Lung microvascular endothelial cell (primary cell): ENCODE results near the gene TRIM7. TPM values are rescaled to one million over a fixed set of nuclear protein-coding genes. Genes with fewer than 3 reads are reported as not detected.

Experiments used
- DNase-seq, 2 donors: peaks; one replicate each; pipeline versions ENCODE4 v3.0.0 to v3.0.0-alpha.2; 2010; ENCODE audit warnings: low read depth in 2 of 2
- total RNA-seq: library from RNA; depleted of rRNA; stranded (reverse); fragments of >200 nt; gene quantifications from 2 replicates; pipeline ENCODE4 v1.2.1, GENCODE V29; 2014

TRIM7 gene
- total RNA-seq = 0.99 and 4.6 TPM in 2 replicates

DNA sequence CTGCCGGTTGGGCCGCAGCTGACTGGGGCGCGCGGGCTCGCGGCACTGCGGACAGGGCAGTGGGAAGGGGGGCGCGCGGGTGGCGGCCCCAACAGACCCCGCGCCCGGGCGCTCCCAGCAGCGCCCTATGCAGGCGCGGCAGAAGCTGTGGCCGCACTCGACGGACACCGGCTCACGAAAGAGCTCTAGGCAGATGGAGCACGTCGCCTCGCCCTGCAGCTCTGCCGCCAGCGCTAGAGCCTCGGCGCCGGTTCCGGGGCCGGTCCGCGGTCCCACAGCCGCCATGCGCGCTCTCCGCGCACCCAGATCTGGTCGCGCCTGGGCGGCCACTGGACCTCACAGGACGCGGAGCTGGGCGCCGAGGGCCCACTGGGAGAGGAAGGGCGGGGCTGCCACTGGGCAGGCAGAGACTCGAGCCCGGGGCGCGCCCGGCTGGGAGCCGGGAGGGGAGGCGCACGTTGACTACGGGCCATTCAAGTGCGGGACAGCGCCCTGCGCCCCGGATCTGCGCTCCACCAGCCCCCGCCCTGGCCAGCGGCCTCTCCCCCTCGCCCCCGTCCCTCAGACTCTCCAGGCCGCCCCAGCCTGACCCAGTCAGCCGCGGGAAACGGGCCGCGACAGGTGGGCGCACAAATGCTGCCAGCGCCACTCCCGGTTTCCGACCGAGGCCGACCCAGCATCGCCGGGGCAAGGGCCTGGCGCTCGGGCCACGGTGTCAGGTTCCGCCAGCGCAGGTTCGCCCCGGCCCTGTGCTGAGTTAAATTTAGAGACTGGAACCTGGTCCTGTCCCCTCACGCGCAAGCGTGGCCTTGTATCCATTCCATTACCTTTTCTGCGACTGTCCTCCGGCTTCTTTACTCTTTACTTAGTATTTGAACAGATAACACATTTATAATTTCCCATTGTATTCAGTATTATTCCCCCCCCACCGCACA is at the start of gene TRIM7:
Gene TRIM7 (minus strand): TSS at position 371 of the 935 bp plus-strand sequence. CDS start 86 bp downstream, at position 285.
- peak in 1 of 2 donors; percentile 55 for DNase-seq

DNA sequence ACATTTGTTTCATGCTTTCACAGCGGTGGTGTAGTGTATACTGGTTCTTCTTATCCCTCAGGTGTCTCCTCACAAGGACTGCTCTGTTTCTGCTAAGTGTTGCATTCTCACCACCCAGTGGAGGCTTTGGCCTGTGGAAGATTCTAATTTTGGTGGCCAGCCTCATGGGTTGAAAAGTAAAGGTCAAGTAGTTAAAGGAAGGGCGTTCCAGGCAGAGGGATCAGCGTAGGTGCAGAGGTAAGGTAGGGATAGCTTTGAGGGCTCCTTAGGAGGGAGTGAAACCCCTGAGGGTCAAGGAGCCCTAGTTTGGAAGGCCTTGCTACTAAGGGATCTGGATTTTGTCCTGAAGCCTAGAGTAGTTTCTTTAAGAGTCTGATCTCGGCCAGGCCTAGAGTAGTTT is 43.3 kb upstream of the TRIM7 start:
- DNase-seq = no peak

DNA sequence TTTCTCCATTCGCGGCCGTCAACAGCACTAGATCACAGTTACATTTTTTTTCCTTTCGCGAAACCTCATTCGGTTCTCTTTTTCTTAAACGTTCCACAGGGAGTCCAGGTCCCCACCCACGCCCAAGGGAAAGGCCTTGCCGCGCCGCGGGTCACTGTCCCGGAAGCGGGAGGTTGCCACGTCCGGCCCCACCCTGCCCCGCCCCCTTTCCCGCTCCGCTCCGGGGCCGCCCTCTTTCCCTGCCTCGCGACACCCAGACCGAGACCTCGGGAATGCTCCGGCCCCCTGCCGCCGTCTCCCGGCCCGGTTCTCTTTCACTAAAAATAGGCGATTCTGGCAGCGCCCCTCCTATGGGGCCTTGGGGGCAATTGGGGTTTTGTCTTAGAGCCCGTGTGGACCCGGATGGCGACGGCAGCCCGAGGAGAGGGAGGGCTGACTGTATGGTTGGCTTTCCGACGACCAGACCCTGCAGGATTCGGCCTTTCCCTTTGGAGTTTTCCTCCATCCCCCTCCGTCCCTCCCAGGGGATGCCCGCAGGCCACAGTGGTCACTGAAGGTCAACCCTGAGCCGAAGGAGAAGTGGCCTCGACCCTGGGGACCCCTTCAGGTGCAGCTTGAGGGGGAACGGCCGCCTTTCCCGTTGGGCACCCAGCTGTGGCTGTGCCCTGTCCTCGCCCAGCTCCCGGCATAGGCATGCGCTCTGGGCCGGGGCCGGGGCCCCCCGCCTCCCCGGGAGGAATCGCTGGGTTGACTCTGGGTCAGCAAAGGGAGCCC is 41.5 kb upstream of the TRIM7 start:
- peak; percentile 83 for DNase-seq

DNA sequence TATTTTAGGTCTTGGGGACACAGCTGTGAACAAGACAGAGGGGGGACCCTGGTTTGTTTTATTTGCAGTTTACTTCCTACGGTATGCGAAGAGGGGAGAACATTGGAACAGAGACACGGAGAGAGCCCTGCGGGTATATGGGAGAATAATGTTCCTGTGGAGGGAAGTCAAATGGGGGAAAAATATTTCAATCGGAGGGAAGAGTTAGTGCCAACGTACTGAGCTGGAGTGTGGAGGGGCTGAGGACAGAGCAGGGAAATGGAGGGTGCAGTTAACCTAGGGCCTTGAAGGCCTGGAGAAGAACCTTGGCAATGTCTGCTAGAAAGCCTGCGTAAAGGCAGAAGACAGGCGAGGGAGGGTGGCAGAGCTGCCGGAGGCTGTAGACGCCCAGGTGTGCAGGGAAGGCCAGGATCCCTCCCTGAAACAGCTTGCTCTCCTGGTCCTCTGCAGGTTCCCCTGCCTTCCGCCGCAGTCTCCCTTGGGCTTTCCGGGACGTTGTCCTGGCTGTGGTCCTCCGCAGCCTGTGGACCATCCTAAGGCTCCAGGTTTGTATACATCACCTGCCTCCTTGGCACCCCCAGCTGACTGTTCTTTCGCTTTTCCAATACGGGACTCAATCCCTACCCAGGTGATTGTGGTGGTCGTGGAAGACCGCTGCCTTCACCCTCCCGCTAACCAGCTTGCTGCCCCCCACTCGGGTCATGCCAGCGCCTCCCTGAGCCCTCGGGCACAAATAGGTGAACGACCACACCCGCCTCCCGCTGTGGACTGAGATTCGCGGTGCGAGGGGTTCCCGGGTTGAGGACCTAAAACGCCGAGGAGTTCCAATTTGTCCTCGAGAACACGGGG is 40.7 kb upstream of the TRIM7 start:
- DNase-seq = no peak

DNA sequence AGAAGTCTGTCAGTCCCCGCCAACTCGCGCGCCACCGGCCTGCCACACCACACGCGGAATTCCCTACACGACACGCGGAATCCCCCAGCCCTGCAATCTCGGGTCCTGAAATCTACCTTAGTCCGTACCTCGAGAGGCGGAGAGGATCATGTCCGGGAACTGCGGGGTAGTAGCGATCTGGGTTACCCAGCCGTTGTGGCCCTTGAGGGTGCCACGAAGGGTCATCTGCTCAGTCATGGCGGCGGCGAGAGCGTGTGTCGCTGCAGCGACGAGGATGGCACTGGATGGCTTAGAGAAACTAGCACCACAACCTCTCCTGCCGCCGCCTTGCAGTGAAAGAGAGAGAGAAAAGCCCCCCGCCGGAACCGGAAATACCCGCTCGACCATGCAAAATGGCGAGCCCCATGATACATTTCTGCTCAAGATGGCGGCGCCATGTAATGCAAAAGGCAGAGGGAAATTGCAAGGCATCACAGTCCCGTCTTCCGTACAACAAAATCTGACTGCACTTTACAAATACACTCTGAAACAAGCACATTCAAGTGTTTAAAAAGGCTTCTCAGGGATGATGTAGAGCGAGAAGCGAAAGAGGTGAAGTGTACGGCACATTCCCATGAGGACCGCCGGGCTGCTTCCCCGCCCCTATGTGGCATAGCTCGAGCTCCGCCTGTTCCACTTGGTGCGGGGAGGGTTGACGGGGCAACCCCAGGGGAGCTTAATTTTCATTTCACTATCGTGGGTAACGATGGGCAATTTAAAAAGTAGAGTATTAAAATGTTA is 38.8 kb upstream of the TRIM7 start, which contains the start of gene RACK1:
Gene RACK1 (minus strand): TSS at position 343 of the 780 bp plus-strand sequence. CDS start 106 bp downstream, at position 237.
- DNase-seq = peak; percentile 91 to 92

DNA sequence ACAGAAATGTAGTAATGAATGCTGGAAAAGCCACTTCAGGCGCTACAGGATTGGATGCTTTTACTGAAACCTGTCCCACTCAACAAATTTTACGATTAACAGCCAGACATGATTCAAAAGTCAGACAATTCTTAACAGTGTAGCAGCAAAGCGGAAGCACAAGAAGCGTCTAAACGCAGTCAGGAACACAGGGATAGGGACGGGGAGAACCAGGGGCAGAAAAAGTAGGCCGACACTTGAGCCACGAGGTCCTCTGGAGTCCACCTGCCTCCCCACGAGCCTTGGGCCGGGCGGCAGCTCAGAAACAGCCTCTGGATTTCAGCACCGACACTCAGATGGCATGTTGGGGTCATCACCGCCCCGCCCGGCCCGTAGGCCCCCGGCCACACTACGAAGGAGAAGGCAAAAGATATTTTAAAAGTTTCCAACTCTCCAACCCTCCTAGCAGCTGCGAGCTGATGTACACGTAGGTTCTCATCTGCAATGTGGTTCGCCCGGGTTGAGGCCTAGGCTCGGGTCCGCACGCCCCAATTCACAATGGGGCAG is 38.1 kb upstream of the TRIM7 start:
- DNase-seq = peak; percentile 47 to 54

DNA sequence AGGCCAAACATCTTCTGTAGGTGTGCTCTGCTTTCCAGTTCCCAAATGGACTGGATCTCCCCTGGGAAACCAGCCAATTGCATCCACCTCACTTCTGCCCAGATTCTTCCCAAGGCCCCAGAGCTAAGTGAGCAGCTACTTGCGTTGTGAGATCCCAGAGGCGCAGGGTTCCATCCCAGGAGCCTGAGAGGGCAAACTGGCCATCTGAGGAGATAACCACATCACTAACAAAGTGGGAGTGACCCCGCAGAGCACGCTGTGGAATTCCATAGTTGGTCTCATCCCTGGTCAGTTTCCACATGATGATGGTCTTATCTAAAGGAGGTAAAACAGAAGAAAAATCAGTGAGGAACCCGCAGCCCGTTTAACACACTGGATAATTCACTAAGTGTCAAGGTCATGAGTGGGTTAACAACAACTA is 37.0 kb upstream of the TRIM7 start:
- peak in 1 of 2 donors; percentile 20 for DNase-seq

DNA sequence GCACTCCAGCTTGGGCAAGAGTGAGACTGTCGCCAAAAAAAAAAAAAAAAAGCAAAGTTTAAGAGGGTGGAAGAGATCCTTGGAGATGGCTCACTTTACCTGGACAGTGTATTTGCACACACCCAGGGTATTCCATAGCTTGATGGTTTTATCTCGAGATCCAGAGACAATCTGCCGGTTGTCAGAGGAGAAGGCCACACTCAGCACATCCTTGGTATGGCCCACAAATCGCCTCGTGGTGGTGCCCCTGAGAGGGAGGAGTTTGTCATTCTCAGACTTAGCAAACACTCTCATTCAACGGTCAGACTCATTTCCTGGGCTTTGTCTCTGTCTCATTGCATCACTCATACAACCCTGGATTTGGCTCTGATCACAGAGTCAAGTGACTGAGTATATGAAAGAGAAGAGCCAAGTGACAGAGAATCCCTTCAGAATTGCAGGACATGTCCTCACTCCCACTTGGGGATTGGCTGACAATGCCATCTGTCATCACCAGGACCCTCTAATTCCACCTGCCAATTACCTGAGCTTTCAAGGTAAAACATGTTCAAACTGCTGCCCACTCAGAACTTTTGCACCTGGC is 36.5 kb upstream of the TRIM7 start:
- DNase-seq = peak; percentile 68 to 94

DNA sequence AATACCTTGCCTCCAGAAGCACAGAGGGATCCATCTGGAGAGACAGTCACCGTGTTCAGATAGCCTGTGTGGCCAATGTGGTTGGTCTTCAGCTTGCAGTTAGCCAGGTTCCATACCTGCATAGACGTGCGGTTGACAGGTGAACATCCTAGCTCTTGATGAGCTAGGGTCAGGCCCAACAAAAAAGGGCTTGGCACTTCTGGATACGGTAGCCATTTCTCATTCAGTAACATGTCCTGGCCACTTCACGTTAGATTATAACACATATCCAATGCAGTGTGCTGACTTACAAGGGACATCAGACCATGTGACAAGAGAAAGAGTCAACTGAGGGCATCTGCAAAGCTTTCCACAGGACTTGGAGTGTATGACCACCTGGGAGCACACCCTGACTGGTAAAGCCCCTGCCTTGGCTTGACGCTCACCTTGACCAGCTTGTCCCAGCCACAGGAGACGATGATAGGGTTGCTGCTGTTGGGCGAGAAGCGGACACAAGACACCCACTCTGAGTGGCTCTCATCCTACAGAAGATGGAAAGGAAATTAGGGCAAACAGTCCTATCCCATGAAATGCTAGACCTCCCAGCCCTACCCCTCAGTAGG is 34.2 kb upstream of the TRIM7 start:
- no peak for DNase-seq

DNA sequence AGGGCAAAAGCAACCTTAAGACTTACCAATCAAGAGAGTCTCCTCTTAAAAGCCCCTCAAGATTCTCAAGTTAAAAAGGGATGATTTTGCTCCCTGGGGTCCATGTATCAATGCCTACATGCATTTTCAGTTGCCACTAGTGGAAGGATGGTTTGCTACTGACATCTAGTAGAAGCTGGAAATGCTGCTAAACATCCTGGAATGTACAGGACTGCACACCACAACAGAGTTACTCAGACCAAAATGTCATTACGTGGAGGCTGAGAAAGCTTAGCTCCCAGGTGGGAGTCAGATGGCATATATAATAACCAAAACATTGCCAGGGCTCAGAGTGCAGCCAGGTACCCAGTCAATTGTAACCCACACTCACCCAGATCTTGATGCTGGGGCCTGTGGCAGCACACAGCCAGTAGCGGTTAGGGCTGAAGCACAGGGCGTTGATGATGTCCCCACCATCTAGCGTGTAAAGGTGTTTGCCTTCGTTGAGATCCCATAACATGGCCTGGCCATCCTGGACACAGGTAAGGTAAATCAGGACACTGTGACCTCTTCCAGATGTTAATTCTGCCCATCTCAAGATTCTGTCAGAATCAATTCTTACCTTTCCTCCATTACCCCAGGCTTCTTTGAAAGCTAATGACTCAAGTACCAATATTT is 32.9 kb upstream of the TRIM7 start:
- DNase-seq = no peak

DNA sequence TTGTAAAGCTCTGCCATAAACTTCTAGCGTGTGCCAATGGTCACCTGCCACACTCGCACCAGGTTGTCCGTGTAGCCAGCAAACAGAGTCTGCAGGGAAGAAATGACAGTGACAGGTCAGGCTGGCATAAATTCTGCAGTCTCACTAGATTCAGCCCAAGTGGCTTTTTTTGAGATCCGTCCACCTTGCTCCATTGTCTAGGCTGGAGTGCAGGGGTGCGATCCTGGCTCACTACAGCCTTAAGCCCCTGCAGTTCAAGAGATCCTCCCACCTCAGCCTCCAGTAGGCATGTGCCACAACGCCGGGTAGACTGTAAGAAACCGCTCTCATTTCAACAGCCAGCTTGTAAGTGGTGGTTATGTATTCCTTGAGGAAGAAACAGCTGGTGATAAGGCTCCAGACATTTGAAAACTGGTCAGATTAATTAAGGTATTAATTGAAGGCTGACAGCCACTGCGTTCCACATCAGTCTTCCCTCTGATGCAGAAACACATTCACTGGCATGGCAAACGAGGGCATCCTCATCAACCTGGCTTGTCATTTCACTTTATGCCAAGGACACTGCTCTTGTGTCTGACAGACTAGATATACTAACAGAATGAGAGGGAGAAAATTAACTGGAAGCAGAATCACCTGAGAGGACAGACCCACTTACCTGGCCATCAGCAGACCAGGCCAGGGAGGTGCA is 32.1 kb upstream of the TRIM7 start:
- DNase-seq = no peak

DNA sequence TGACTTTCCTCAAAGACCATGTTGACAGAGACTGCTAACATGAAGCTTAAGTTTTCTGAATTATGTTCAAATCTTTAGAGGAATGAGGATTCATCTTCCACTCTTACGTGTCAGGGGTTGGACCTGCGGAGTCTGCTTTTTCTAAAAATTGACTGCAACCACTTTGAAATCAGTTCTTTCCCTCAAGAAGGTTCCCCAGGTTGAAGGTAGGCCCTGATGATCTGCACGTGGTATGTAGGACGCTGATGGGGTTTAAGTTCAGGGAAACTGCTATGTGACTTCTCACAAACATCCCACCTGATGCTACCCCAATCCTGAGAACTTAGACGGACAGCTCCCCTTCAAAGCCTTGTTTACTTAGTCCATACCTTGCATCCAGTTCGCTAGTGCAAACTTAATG is 31.5 kb upstream of the TRIM7 start:
- DNase-seq = no peak

DNA sequence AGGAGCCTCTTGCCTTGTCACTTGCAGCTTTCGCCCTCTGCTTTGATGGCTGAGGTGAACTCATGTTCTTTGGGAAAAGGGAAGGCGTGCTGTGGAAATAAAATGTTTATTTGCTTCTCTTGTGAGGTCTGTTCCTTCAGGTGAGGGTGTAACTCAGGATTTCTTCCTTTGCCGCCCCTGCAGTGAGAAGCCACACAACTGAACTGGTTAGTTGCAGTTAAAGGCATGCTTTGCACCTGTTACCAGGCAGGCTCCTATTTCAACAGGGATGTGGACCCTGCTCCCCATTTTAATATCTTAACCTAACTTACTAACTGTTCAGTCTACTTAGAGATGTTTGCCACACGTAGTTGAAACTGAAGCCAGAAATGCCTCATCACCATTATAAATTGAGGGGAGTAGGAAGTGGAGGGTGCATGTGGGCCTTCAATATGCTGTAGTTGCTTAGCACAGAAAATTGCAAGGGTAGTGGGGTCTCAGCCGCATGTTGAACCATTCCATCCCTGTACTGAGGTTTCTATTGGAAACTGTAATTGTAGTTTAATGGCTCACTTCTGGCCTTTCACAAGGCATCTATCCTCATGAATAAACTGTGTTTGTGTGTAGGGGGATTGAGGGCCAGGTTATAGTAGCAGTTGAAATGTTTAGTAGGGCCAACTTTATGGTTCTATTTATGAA is 30.8 kb upstream of the TRIM7 start:
- no peak for DNase-seq

DNA sequence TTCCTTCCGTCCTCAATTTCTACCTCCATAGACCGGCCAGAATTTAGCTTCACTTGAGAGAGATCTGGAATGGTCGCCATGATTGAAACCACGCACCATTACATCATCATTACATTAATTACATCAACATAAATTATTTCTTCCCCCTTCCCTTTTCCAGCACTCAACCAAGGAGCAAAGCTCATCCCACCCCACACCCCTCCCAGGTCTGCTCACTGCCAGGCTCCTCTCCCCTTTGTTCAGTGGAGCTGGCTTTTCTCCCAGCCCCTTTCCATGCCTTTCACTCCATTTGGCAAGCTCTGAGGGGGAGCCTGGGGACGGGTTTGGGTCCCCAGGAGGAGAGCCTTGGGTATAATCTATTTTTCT is 30.3 kb upstream of the TRIM7 start:
- DNase-seq = no peak

DNA sequence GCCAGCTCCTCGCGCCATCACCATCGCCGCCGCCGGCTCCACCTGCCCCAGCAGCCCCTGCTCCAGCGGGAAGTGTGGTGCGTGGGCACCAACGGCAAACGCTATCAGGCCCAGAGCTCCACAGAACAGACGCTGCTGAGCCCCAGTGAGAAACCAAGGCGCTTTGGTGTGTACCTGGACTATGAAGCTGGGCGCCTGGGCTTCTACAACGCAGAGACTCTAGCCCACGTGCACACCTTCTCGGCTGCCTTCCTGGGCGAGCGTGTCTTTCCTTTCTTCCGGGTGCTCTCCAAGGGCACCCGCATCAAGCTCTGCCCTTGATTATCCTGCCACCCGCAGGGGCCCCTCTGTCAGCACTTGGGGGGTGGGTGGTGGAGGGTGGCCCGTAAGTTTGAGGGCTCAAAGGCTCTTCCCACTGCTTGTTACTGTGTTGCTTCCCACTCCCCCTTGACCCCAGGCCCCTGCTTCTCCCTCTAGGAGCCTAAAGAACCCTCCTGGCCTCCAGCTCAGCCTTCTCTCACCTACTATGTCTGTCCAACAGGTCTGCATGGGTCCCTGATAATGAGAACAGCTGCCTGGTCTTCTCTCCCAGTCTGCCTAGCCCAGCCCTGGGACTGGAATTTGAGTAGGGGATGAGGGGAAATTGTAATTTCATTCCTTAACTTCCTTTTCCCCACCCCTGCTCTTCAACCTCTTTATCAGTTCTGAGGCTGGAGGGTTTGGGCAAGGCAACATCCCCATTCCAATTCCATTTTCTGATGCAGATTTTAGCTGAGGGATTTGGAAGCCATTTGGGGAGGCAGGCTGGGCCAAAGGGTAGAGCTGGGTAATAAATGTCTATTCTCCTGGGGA is 29.7 kb upstream of the TRIM7 start:
- DNase-seq = no peak

DNA sequence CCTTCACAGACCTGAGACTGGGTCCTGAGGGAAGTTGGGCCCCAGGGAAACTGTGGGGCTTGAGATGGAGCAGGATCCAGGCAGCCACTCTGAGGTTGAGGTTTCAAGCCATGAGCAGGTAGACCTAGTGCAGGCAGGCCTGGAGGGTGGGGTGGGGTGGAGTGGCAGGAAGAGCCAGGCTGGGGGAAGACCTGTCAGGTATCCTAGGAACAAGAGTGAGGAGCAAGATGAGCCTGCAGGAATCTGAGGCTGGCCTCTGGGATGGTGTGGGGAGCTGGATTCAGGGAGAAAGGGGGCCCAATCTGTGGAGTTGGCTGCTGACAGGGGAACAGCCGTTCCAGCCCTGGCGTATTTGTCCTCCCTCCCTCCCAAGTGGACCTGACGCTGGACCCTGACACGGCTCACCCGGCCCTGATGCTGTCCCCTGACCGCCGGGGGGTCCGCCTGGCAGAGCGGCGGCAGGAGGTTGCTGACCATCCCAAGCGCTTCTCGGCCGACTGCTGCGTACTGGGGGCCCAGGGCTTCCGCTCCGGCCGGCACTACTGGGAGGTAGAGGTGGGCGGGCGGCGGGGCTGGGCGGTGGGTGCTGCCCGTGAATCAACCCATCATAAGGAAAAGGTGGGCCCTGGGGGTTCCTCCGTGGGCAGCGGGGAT is 28.9 kb upstream of the TRIM7 start:
- no peak for DNase-seq
